Measurements from ENCODE around the gene IL22RA1.

The IL22RA1 gene

GRCh38 chr1:24124980-24125379, 18.0 kb downstream of the IL22RA1 start:
- H3K27ac ChIP-seq: no peak overlapping the region
- TF ChIP-seq CTCF (conservative IDR thresholded peaks at IDR 0.05): no peak

GRCh38 chr1:24123611-24124010, 19.3 kb downstream of the IL22RA1 start:
- no peak for TF ChIP-seq CTCF (conservative IDR thresholded peaks at IDR 0.05)
- TF ChIP-seq ZFX (IDR thresholded peaks at IDR 0.05): no peak
- no peak overlapping the region for H3K27ac ChIP-seq

- TF ChIP-seq ZFX (IDR thresholded peaks at IDR 0.05): no peak
- no peak for TF ChIP-seq CTCF (conservative IDR thresholded peaks at IDR 0.05)
- no peak overlapping the region for H3K27ac ChIP-seq
Observed at GRCh38 chr1:24122776-24123175, 20.2 kb downstream of the IL22RA1 start.

- H3K27ac ChIP-seq: peak overlapping the region; percentile 77; the same call in 1 of the 2 replicates
- no peak for TF ChIP-seq ZFX (IDR thresholded peaks at IDR 0.05)
- no peak for TF ChIP-seq CTCF (conservative IDR thresholded peaks at IDR 0.05)
Observed at GRCh38 chr1:24121406-24121805, 21.5 kb downstream of the IL22RA1 start.

- peak overlapping the region; percentile 77 for H3K27ac ChIP-seq
- no peak for TF ChIP-seq ZFX (IDR thresholded peaks at IDR 0.05)
- TF ChIP-seq CTCF (conservative IDR thresholded peaks at IDR 0.05): no peak
Observed at GRCh38 chr1:24120965-24121364, 22.0 kb downstream of the IL22RA1 start.

- TF ChIP-seq ZFX (IDR thresholded peaks at IDR 0.05): no peak
- TF ChIP-seq CTCF (conservative IDR thresholded peaks at IDR 0.05): no peak
- peak overlapping the region; percentile 77 for H3K27ac ChIP-seq
Observed at GRCh38 chr1:24119859-24120756, 22.8 kb downstream of the IL22RA1 start.

GRCh38 chr1:24119489-24119858, 23.5 kb downstream of the IL22RA1 start:
- H3K27ac ChIP-seq: peak overlapping the region; percentile 77

More at GRCh38 chr1:24119489-24119858, 23.5 kb downstream of the IL22RA1 start:
- no peak for TF ChIP-seq CTCF (conservative IDR thresholded peaks at IDR 0.05)
- TF ChIP-seq ZFX (IDR thresholded peaks at IDR 0.05): no peak

Data from C4-2B (cell line).